GM12865 (cell line): ENCODE data around the gene PTPRH.
A peak's percentile ranks its signal among the peaks of the same experiment; 100 is the strongest.

Experiments used
- DNase-seq: peaks from one replicate; pipeline ENCODE4 v3.0.0; 2010; ENCODE audit warnings: low read depth
- H3K4me3 ChIP-seq: 2 replicates; pipeline ENCODE4 v1.5.1; 2011; ENCODE audit warnings: mild to moderate bottlenecking, low read depth, low read length, control low read depth
- TF ChIP-seq, protein P1 (sequence below): IDR thresholded peaks from 2 replicates; pipeline ENCODE4 v1.5.1; 2011; ENCODE audit warnings: low read length, control low read depth, low read depth, inconsistent platforms; ENCODE audit not compliant: insufficient read depth; ENCODE audit errors: missing control alignments

Gene PTPRH

DNA sequence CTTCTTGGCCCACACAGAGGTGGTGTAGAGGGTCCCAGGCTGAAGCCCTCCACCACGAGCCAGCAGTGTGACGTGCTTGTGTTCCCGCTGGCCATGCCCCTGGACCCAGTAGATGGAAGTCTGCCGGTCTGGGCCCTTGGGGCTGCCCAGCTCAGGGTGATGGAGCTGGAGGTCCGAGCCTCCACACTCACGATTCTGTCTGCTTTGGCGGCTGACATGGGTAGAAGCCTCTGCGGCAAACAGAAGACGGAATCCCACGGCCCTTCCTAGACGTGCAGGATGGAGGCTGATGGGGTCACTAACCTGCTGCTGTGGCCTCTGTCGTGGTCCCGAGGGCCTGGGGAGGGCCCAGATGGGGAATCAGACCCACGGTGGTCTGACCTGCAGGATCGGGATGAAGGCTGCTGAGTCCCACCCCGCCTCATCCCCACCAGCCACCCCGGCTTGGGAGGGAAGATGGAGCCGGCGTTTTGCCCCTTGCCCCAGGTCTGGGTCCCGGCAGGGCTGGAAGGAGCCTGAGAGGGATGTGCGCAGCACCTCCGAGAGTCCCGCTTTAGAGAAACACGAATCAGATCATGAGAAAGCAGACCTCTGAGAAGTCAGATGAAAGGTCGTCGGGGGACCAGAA is 14.9 kb upstream of the PTPRH start:
- no peak for DNase-seq
- TF ChIP-seq, protein P1, sequence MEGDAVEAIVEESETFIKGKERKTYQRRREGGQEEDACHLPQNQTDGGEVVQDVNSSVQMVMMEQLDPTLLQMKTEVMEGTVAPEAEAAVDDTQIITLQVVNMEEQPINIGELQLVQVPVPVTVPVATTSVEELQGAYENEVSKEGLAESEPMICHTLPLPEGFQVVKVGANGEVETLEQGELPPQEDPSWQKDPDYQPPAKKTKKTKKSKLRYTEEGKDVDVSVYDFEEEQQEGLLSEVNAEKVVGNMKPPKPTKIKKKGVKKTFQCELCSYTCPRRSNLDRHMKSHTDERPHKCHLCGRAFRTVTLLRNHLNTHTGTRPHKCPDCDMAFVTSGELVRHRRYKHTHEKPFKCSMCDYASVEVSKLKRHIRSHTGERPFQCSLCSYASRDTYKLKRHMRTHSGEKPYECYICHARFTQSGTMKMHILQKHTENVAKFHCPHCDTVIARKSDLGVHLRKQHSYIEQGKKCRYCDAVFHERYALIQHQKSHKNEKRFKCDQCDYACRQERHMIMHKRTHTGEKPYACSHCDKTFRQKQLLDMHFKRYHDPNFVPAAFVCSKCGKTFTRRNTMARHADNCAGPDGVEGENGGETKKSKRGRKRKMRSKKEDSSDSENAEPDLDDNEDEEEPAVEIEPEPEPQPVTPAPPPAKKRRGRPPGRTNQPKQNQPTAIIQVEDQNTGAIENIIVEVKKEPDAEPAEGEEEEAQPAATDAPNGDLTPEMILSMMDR, result no peak
- no peak overlapping the region for H3K4me3 ChIP-seq

DNA sequence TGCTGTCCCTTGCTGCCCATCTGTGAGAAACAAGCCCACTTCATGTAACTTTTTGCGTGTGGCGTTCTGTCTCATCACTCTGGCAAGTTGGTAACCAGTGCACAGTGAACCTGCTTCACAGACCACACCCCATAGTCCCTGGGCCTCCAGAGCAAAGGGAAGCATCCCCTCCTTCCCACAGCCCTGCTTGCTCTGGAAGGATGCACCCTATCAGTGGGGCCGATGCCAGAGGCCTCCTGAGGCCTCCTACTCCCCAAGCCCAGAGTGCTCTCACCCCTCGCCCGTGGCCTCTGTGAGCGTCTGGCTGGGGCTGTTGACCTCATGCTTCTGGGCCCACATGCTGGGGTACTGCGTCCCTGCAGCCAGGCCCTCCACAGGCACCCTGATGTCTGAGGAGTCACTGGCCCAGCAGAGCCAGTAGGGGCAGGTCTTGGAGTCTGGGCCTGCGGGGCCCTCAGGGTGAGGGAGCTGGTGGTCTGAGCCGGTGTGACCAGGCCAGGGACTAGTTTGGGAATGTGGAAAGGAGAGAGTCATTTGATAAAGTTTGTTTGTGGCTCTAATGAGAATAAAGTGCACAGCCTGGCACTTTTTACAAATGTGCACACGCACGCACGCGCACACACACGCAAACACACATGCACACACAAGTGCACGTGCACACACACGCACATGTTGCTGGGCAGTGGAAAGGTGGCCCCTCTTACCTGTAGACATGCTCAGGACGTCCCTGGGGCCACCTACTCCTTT is 14.2 kb upstream of the PTPRH start:
- TF ChIP-seq, protein P1, result no peak
- DNase-seq, result no peak

DNA sequence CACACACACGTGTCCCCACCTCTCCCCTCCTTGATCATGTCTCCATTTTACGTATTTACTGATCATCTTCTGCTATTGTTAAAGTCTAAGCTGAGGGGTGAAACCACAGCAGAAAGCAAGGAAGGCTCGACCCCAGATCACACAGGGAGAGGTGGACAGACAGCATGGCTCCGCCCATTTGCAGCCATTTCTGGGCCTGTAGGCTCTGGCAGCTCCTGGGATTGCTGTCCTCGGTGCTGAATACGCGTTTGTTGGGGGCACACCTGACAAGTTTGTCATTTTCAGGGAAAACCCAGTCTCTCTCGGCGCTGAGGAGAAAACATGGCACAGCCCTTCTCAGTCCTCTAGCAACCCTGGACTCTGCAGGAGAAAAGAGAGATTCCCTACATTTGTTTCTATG is 11.2 kb upstream of the PTPRH start:
- H3K4me3 ChIP-seq, result no peak overlapping the region
- DNase-seq, result no peak
- TF ChIP-seq, protein P1, result no peak

More for the DNA sequence above, 14.2 kb upstream of the PTPRH start:
- H3K4me3 ChIP-seq, result no peak overlapping the region

DNA sequence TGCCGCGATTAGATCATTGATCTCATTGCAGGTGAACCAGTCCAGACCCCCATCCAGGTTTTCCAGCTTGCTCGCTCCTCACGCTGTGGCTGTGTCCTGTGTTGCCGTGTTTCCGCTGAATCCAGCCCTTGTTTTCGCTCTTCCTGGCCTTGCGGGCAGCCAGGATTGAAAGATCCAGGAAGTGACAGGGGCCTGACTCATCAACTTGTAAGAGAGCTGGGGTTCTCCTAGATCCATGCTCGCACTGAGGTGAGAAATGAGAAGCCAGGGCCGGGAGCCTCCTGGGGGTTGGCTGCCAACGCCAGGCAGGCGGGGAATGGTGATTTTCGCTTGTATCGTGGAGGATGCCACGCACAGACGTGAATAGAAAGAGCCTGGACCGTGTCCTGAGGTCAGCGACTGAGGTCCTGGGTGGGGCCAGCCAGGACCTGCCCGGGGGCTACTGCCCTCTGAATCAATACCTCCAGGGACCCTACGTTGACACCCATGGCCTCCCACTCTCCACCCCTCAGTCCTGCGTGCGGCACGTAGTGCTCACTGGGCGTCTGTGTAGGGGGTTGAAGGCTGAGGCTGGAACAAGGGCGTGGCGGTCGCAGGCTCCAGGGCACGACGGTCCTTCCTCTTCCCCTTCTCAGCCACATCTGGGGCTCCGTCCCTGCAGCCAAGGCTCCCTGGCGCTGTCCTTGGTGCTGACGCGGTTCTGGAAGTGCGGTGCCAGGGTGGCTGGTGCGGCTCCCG is 7.3 kb upstream of the PTPRH start:
- peak; percentile 39 for DNase-seq
- TF ChIP-seq, protein P1, result no peak
- no peak overlapping the region for H3K4me3 ChIP-seq

DNA sequence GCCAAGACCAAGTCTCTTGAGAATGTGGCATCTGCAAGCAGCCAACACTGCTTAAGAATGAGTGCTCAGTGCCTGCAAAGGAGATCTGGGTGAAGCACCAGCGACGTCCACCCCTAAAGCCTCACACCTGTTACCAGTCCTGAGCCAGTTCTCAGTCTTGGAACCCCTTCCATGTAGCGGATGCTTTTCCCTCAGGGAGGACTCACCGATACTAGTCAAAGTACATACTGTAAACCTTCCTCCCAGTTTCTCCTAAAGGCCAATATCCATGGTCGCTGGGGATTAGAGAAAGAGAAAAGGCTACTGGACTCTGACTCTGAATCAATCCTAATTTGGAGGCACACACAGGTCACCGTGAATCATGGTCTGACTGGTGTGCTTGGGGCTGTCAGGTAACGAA is 4.2 kb upstream of the PTPRH start:
- TF ChIP-seq, protein P1, result no peak
- DNase-seq, result no peak
- H3K4me3 ChIP-seq, result no peak overlapping the region

DNA sequence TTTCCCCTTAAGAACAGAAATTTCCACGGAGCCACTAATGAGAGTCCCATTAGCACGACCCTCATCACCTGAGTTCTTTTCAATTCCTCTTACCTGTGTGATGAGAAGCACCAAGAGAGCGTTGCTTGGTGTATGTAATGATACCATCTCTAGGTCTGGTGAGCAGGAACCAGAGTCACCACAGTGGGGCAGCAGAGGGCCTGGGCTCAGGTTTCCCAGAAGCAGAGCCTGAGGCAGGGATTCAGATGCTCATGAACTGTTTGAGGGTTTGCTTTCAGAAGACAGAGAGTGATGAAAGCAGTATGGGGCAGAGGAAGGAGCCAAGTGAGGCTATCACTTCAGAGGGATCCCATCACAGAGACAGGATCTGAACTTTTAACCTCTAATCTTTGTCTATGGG is 3.1 kb upstream of the PTPRH start:
- TF ChIP-seq, protein P1, result peak; percentile 45
- no peak overlapping the region for H3K4me3 ChIP-seq
- peak; percentile 57 for DNase-seq
